GM23338 (cell line): ENCODE data around the gene KREMEN2. TPM values are rescaled to one million over a fixed set of nuclear protein-coding genes. Genes with fewer than 3 reads are reported as not detected.

ENCODE experiments used
- ATAC-seq: fragments of 200-7000 bp; cut with Tn5 transposase; 3 replicates; pipeline ENCODE4 v1.9.1; 2020
- DNase-seq: peaks from one replicate; pipeline ENCODE4 v3.0.0-alpha.2; 2015; ENCODE audit warnings: low spot score
- H2AFZ ChIP-seq: fragments of 200-600 bp; sonication (generic); 2 replicates; pipeline ENCODE4 v1.8.0; 2016; ENCODE audit warnings: antibody characterized with exemption, mild to moderate bottlenecking, moderate library complexity
- H3F3A ChIP-seq: fragments of 200-600 bp; sonication (generic); replicated peaks from 2 replicates; pipeline ENCODE4 v1.8.0; 2017; ENCODE audit warnings: antibody characterized with exemption, mixed run types, low read depth
- H3K27ac ChIP-seq: fragments of 200-600 bp; sonication (generic); 2 replicates; pipeline ENCODE4 v1.6.1; 2016; ENCODE audit warnings: low read depth
- H3K27me3 ChIP-seq: fragments of 200-600 bp; sonication (generic); 2 replicates; pipeline ENCODE4 v1.8.0; 2016; ENCODE audit warnings: mild to moderate bottlenecking, mixed run types, moderate library complexity; ENCODE audit not compliant: insufficient read depth
- H3K36me3 ChIP-seq: fragments of 200-600 bp; sonication (generic); 2 replicates; pipeline ENCODE4 v1.8.0; 2016; ENCODE audit warnings: mild to moderate bottlenecking; ENCODE audit not compliant: insufficient read depth
- H3K4me1 ChIP-seq: fragments of 200-600 bp; sonication (generic); 2 replicates; pipeline ENCODE4 v1.8.0; 2016; ENCODE audit warnings: mild to moderate bottlenecking, moderate library complexity; ENCODE audit not compliant: insufficient read depth
- H3K4me2 ChIP-seq: fragments of 200-600 bp; sonication (generic); 2 replicates; pipeline ENCODE4 v1.7.1; 2017; ENCODE audit warnings: mixed run types
- H3K4me3 ChIP-seq: fragments of 200-600 bp; sonication (generic); 2 replicates; pipeline ENCODE4 v1.6.1; 2016; ENCODE audit warnings: mixed run types
- H3K79me2 ChIP-seq: fragments of 200-600 bp; sonication (generic); replicated peaks from 2 replicates; pipeline ENCODE4 v1.8.0; 2017; ENCODE audit warnings: mild to moderate bottlenecking; ENCODE audit not compliant: insufficient read depth
- H3K9me2 ChIP-seq: fragments of 200-600 bp; sonication (generic); 2 replicates; pipeline ENCODE4 v1.8.0; 2017; ENCODE audit not compliant: insufficient read depth
- H4K20me1 ChIP-seq: fragments of 200-600 bp; sonication (generic); replicated peaks from 2 replicates; pipeline ENCODE4 v1.8.0; 2017; ENCODE audit warnings: mild to moderate bottlenecking; ENCODE audit not compliant: insufficient read depth
- H3K27ac Mint-ChIP-seq: 2 replicates; pipeline ENCODE4 v1.8.0; 2020; ENCODE audit warnings: inconsistent platforms, mild to moderate bottlenecking, moderate library complexity, mixed read lengths
- H3K27me3 Mint-ChIP-seq: 3 replicates; pipeline ENCODE4 v1.8.0; 2022; ENCODE audit warnings: low read depth, mild to moderate bottlenecking, moderate library complexity, mixed read lengths, inconsistent platforms; ENCODE audit not compliant: insufficient read depth, poor library complexity
- H3K36me3 Mint-ChIP-seq: 3 replicates; pipeline ENCODE4 v1.8.0; 2021; ENCODE audit warnings: low read depth, mild to moderate bottlenecking, inconsistent platforms, moderate library complexity, mixed read lengths
- H3K4me1 Mint-ChIP-seq: 3 replicates; pipeline ENCODE4 v1.8.0; 2020; ENCODE audit warnings: mild to moderate bottlenecking, inconsistent platforms, mixed read lengths
- H3K4me3 Mint-ChIP-seq: 3 replicates; pipeline ENCODE4 v1.8.0; 2021; ENCODE audit warnings: moderate library complexity, mild to moderate bottlenecking, inconsistent platforms, mixed read lengths
- H3K9me3 Mint-ChIP-seq: 3 replicates; pipeline ENCODE4 v1.8.0; 2020; ENCODE audit warnings: moderate library complexity, mild to moderate bottlenecking, inconsistent platforms, mixed read lengths
- CTCF ChIP-seq, 2 experiments: fragments of 200-600 bp in 1 of 2; sonication (generic) in 1 of 2; conservative IDR thresholded peaks; 2 replicates each; pipeline versions ENCODE4 v1.5.1 to v1.6.1; 2016 to 2017; ENCODE audit warnings: antibody characterized with exemption in 2 of 2, low read depth in 2 of 2, mild to moderate bottlenecking in 2 of 2, moderate library complexity in 1 of 2
- ZNF462 ChIP-seq: fragments of 250-450 bp; sonication (Bioruptor Pico); IDR thresholded peaks from 2 replicates; pipeline ENCODE4 v1.5.0; 2020; ENCODE audit warnings: mild to moderate bottlenecking, moderate library complexity
- polyA plus RNA-seq: library from polyadenylated mRNA; unstranded; fragments of >200 nt; fragmentation: Nextera tagmentation; extraction: Ambion mirVana; gene quantifications from 2 replicates; pipeline ENCODE4 v1.2.1, GENCODE V29; 2016
- total RNA-seq: library from RNA; depleted of rRNA; stranded (reverse); fragments of >200 nt; shearing (Covaris generic); gene quantifications from 2 replicates; pipeline ENCODE4 v1.2.3, GENCODE V29; 2014

KREMEN2 gene
- total and polyA plus RNA-seq, 2 experiments from 2014 or later = 4.9 to 16.1 TPM

- Mint-ChIP-seq H3K4me1 (no peaks in the 10 kb centered on the region; the same call in 2 of the 3 replicates), H3K36me3 (peaks cover 6% of the 10 kb centered on the region; the same call in 1 of the 3 replicates), H3K27me3 (peaks cover 4% of the 10 kb centered on the region), H3K27ac (no peak overlapping the region), H3K9me3 (no peaks in the 10 kb centered on the region), H3K4me3 (no peak overlapping the region)
- TF ChIP-seq ZNF462 (CRISPR knock-in tag) = no peak
- TF ChIP-seq CTCF (conservative IDR thresholded peaks at IDR 0.05; ENCODE audit: low read depth in 2 of 2) = peak; percentile 81 to 99
- Histone ChIP-seq H3K27me3 (no peaks in the 10 kb centered on the region), H3K9me2 (no peaks in the 10 kb centered on the region), H3K4me3 (no peak overlapping the region), H3K27ac (no peak overlapping the region), H3K4me1 (no peaks in the 10 kb centered on the region), H4K20me1 (no peaks in the 10 kb centered on the region), H2AFZ (no peak overlapping the region), H3K4me2 (no peak overlapping the region), H3F3A (peaks cover 12% of the 10 kb centered on the region; the same call in 1 of the 2 replicates), H3K36me3 (0 out of 2 replicates have a peak, but pooled peaks cover 4% of the 10 kb centered on the region), H3K79me2 (no peaks in the 10 kb centered on the region)
- DNase-seq (peak; percentile 74), ATAC-seq (peak; percentile 72)
Observed at GRCh38 chr16:2919511-2920255, 44.4 kb upstream of the KREMEN2 start.
